AG09319 (cell line): Measurements from ENCODE around the gene ZGRF1.
"Not testable (repeated sequence)": the region's sequence is repeated elsewhere in the genome, so short reads cannot be mapped to it uniquely, and the experiment has no call there.

Experiments
- DNase-seq: peaks from one replicate; pipeline ENCODE4 v3.0.0-alpha.2; 2010; ENCODE audit warnings: low read depth; ENCODE audit errors: extremely low read depth
- CTCF ChIP-seq: IDR thresholded peaks from 2 replicates; pipeline ENCODE4 v1.5.1; 2011; ENCODE audit warnings: low read depth, mild to moderate bottlenecking, inconsistent platforms, low read length, moderate library complexity

Gene ZGRF1

GRCh38 chr4:112502871-112503270 lies 133.8 kb downstream of the ZGRF1 start:
- DNase-seq, result no peak
- no peak for TF ChIP-seq CTCF

GRCh38 chr4:112492321-112492720 lies 144.4 kb downstream of the ZGRF1 start:
- no peak for TF ChIP-seq CTCF
- no peak for DNase-seq

GRCh38 chr4:112490808-112491207 lies 145.9 kb downstream of the ZGRF1 start:
- DNase-seq, result not testable (repeated sequence)
